ENCODE data around the gene TMPRSS6. TPM values are rescaled to one million over a fixed set of nuclear protein-coding genes. Genes with fewer than 3 reads are reported as not detected.

TMPRSS6 gene
- total and polyA plus RNA-seq, 11 donors = 0.91 TPM; not detected in 10

GRCh38 chr22:37054056-37054395, 55.5 kb downstream of the TMPRSS6 start:
- peak overlapping the region in 4 of 12 donors; percentile 26 to 77 (median 54) for H3K27ac ChIP-seq
- WGBS, 4 donors = 85 to 91% (median 88%) methylated on average over 6 to 8 of the region's 8 CpGs
- ATAC-seq = no peak

GRCh38 chr22:37053310-37054055, 56.0 kb downstream of the TMPRSS6 start:
- DNase-seq (peak in 4 of 5 donors; percentile 41 to 68 (median 51)), ATAC-seq (peak; percentile 49 to 85 (median 72))
- Histone ChIP-seq H3K36me3 (peaks cover 0 to 41% (median 19%) of the 10 kb centered on the region in 9 donors), H3K4me3 (no peak overlapping the region), H3K9me3 (no peaks in the 10 kb centered on the region), H3K27ac (peak overlapping the region in 11 of 12 donors; percentile 0 to 77 (median 39)), H3K4me1 (peaks cover 0 to 32% (median 21%) of the 10 kb centered on the region in 12 donors), H3K27me3 (no peaks in the 10 kb centered on the region)
- TF ChIP-seq POLR2A (IDR thresholded peaks at IDR 0.05) (no peak), CTCF (IDR thresholded peaks at IDR 0.05) (no peak)
- WGBS, 4 donors = 40 to 59% (median 48%) methylated on average over 13 to 16 of the region's 16 CpGs
- intact Hi-C loops (cut with DNase I) = no loop called here

More at GRCh38 chr22:37054056-37054395, 55.5 kb downstream of the TMPRSS6 start:
- TF ChIP-seq POLR2A (IDR thresholded peaks at IDR 0.05) = no peak
- no peak for TF ChIP-seq CTCF (IDR thresholded peaks at IDR 0.05)
- H3K27me3 ChIP-seq = no peaks in the 10 kb centered on the region
- DNase-seq = peak in 1 of 5 donors; percentile 27
- H3K36me3 ChIP-seq = peaks cover 0 to 47% (median 19%) of the 10 kb centered on the region in 9 donors
- H3K9me3 ChIP-seq = no peaks in the 10 kb centered on the region
- no peak overlapping the region for H3K4me3 ChIP-seq
- peaks cover 0 to 32% (median 21%) of the 10 kb centered on the region in 12 donors for H3K4me1 ChIP-seq
- intact Hi-C loops (cut with DNase I) = no loop called here

GRCh38 chr22:37052386-37053309, 56.9 kb downstream of the TMPRSS6 start:
- no peak for TF ChIP-seq CTCF (IDR thresholded peaks at IDR 0.05)
- no peak for TF ChIP-seq POLR2A (IDR thresholded peaks at IDR 0.05)
- DNase-seq = peak in 2 of 5 donors; percentile 13 to 24
- 65 to 72% (median 68%) methylated on average over 23 to 25 of the region's 25 CpGs for WGBS, 4 donors
- no peaks in the 10 kb centered on the region for H3K27me3 ChIP-seq
- ATAC-seq = no peak
- H3K36me3 ChIP-seq = peaks cover 0 to 33% (median 16%) of the 10 kb centered on the region in 9 donors
- H3K27ac ChIP-seq = peak overlapping the region in 11 of 12 donors; percentile 0 to 77 (median 39)
- H3K9me3 ChIP-seq = no peaks in the 10 kb centered on the region
- intact Hi-C loops (cut with DNase I) = no loop called here
- H3K4me3 ChIP-seq = peak overlapping the region in 11 of 12 donors; percentile 61 to 96 (median 75)
- H3K4me1 ChIP-seq = peaks cover 0 to 32% (median 21%) of the 10 kb centered on the region in 12 donors

All from heart left ventricle (tissue), 16 donors.